LNCaP clone FGC (cell line): ENCODE measurements around the gene CCDC61.

Experiments used
- DNase-seq: peaks from one replicate; pipeline ENCODE4 v3.0.0-alpha.2; 2011; ENCODE audit warnings: low read depth
- H3K4me3 ChIP-seq: 2 replicates; pipeline ENCODE4 v1.5.1; 2011; ENCODE audit warnings: mild to moderate bottlenecking, low read depth, low read length, control low read depth
- CTCF ChIP-seq: IDR thresholded peaks from 2 replicates; pipeline ENCODE4 v1.5.1; 2012; ENCODE audit warnings: mild to moderate bottlenecking; ENCODE audit not compliant: control insufficient read depth, insufficient read depth; ENCODE audit errors: extremely low read depth

The CCDC61 gene

GRCh38 chr19:45990113-45990728 is 5.0 kb upstream of the CCDC61 start:
- no peak overlapping the region for H3K4me3 ChIP-seq
- no peak for DNase-seq
- TF ChIP-seq CTCF, result no peak

- no peak for DNase-seq
- TF ChIP-seq CTCF, result no peak
These were observed 740 bp upstream of the CCDC61 start for GRCh38 chr19:45994456-45994997.

GRCh38 chr19:45995715-45996385 is 583 bp downstream of the CCDC61 start:
- no peak for DNase-seq
- H3K4me3 ChIP-seq, result peak overlapping the region; percentile 75
- no peak for TF ChIP-seq CTCF

More at GRCh38 chr19:45994456-45994997, 740 bp upstream of the CCDC61 start:
- peak overlapping the region; percentile 55 for H3K4me3 ChIP-seq

- H3K4me3 ChIP-seq, result no peak overlapping the region
- TF ChIP-seq CTCF, result no peak
- no peak for DNase-seq
These were observed 1.7 kb downstream of the CCDC61 start for GRCh38 chr19:45996933-45997332.

GRCh38 chr19:45998834-45999233 is 3.6 kb downstream of the CCDC61 start:
- DNase-seq, result no peak
- TF ChIP-seq CTCF, result no peak
- H3K4me3 ChIP-seq, result no peak overlapping the region

- H3K4me3 ChIP-seq, result no peak overlapping the region
- TF ChIP-seq CTCF, result no peak
- DNase-seq, result no peak
These were observed 4.4 kb downstream of the CCDC61 start for GRCh38 chr19:45999653-46000121.
